ENCODE data around the gene KLHL1.

Gene KLHL1

GRCh38 chr13:69683921-69684686, 424.1 kb downstream of the KLHL1 start:
- no peak for DNase-seq (ENCODE audit: low read depth in 3 of 3)

GRCh38 chr13:69681722-69682121, 426.5 kb downstream of the KLHL1 start:
- no peak for DNase-seq (ENCODE audit: low read depth in 3 of 3)

DNA sequence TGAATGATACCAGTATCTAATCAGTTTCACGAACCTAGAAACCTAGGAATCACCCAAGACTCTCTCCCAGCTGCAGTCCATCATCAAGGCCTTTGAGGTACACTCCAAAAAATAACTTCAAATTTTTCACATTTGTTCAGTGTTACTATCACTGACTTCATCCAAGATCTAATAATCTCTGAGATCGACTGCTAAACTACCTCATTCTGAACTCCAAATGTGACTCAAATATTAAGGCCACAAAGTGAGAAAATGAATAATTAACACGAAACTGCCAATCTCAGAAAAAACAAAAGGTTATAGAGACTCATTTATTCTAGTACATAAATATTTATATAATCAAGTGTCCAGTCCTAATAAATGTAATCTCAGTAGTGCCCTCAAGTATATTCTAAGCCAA, 430.9 kb downstream of the KLHL1 start:
- DNase-seq (ENCODE audit: low read depth in 3 of 3), result no peak

DNA sequence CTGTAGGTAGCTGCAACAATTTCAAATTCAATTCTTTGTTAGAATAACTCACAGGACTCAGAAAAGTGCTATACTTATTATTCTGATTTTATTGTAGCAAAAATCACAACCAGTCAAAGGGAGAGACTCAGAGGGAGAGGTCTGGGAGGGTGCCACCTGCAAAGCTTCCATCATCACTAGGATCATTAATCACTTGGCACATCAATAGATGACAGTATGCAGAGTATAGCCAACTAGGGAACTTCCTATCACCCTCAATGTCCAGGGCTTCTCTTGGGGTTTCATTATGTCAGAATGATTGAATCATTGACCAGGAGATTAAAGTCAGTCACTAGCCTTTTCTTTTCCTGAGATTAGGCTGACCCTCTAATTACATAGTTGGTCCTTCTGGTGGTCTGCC, 432.0 kb downstream of the KLHL1 start:
- no peak for DNase-seq (ENCODE audit: low read depth in 3 of 3)

GRCh38 chr13:69660155-69660554, 448.1 kb downstream of the KLHL1 start:
- no peak for DNase-seq (ENCODE audit: low read depth in 3 of 3)

- DNase-seq (ENCODE audit: low read depth in 3 of 3), result no peak
These were observed 450.6 kb downstream of the KLHL1 start for GRCh38 chr13:69657676-69658075.

- DNase-seq (ENCODE audit: low read depth in 3 of 3), result no peak
These were observed 453.9 kb downstream of the KLHL1 start for GRCh38 chr13:69654392-69654791.
